Smooth muscle cell (in vitro differentiated cells): Measurements from ENCODE around the gene IQCN. TPM values are rescaled to one million over a fixed set of nuclear protein-coding genes. Genes with fewer than 3 reads are reported as not detected.

Experiments
- DNase-seq: peaks from one replicate; lab custom pipeline; 2025; ENCODE audit not compliant: unreplicated experiment; lab: John Stamatoyannopoulos, UW
- H2AFZ ChIP-seq: fragments of 200-600 bp; sonication (generic); 2 replicates; pipeline ENCODE4 v1.6.0; 2016; ENCODE audit warnings: antibody characterized with exemption, low read depth, mild to moderate bottlenecking
- H3F3A ChIP-seq: fragments of 200-600 bp; sonication (generic); 2 replicates; pipeline ENCODE4 v1.6.0; 2017; ENCODE audit warnings: antibody characterized with exemption, low read depth
- H3K27ac ChIP-seq: fragments of 200-600 bp; sonication (generic); 2 replicates; pipeline ENCODE4 v1.5.1; 2016; ENCODE audit warnings: low read depth, mild to moderate bottlenecking
- H3K27me3 ChIP-seq: fragments of 200-600 bp; sonication (generic); 2 replicates; pipeline ENCODE4 v1.6.1; 2016; ENCODE audit warnings: low read depth, mild to moderate bottlenecking
- H3K36me3 ChIP-seq: fragments of 200-600 bp; sonication (generic); 2 replicates; pipeline ENCODE4 v1.5.1; 2016; ENCODE audit warnings: low read depth
- H3K4me1 ChIP-seq: fragments of 200-600 bp; sonication (generic); 2 replicates; pipeline ENCODE4 v1.5.1; 2016; ENCODE audit warnings: low read depth
- H3K4me2 ChIP-seq: fragments of 200-600 bp; sonication (generic); 2 replicates; pipeline ENCODE4 v1.6.0; 2016; ENCODE audit warnings: mild to moderate bottlenecking
- H3K4me3 ChIP-seq: fragments of 200-600 bp; sonication (generic); 2 replicates; pipeline ENCODE4 v1.5.1; 2016; ENCODE audit warnings: mild to moderate bottlenecking
- H3K79me2 ChIP-seq: fragments of 200-600 bp; sonication (generic); 2 replicates; pipeline ENCODE4 v1.6.0; 2016; ENCODE audit warnings: low read depth, mild to moderate bottlenecking
- H3K9ac ChIP-seq: fragments of 200-600 bp; sonication (generic); 2 replicates; pipeline ENCODE4 v1.6.0; 2016; ENCODE audit warnings: low read depth
- H3K9me3 ChIP-seq: fragments of 200-600 bp; sonication (generic); replicated peaks from 2 replicates; pipeline ENCODE4 v1.5.1; 2016; ENCODE audit warnings: low read depth
- H4K20me1 ChIP-seq: fragments of 200-600 bp; sonication (generic); 2 replicates; pipeline ENCODE4 v1.6.0; 2016; ENCODE audit warnings: low read depth
- CTCF ChIP-seq: fragments of 200-600 bp; sonication (generic); IDR thresholded peaks from 2 replicates; pipeline ENCODE4 v1.5.1; 2017; ENCODE audit warnings: borderline replicate concordance, mild to moderate bottlenecking, antibody characterized with exemption; ENCODE audit not compliant: insufficient read depth, poor library complexity, severe bottlenecking
- WGBS: methylation state at CpG from one replicate; pipeline ENCODE4 v1.1.7; 2016; ENCODE audit warnings: low lambda C conversion rate; 5-methylcytosine and 5-hydroxymethylcytosine counted together
- polyA plus RNA-seq: library from polyadenylated mRNA; unstranded; fragments of >200 nt; fragmentation: Nextera tagmentation; extraction: Ambion mirVana; gene quantifications from 2 replicates; pipeline ENCODE4 v1.2.1, GENCODE V29; 2016
- total RNA-seq: library from RNA; depleted of rRNA; stranded (reverse); fragments of >200 nt; gene quantifications from 2 replicates; pipeline ENCODE4 v1.2.3, GENCODE V29; 2014

Gene IQCN
- total and polyA plus RNA-seq, 2 experiments from 2014 or later: 2.5 to 4.9 TPM

- no peaks in the 10 kb centered on the region for H4K20me1 ChIP-seq
- H2AFZ ChIP-seq: no peak overlapping the region
- no peaks in the 10 kb centered on the region for H3K9me3 ChIP-seq
- no peak for DNase-seq
- no peak for TF ChIP-seq CTCF
- peaks cover 44% of the 10 kb centered on the region for H3K79me2 ChIP-seq
- H3K4me1 ChIP-seq: peaks cover 15% of the 10 kb centered on the region
- no peak overlapping the region for H3K9ac ChIP-seq
- peaks cover 11% of the 10 kb centered on the region for H3F3A ChIP-seq
- H3K4me2 ChIP-seq: no peak overlapping the region
- WGBS: 84% methylated on average over 18 of the region's 18 CpGs
- H3K36me3 ChIP-seq: no peaks in the 10 kb centered on the region
- no peak overlapping the region for H3K27ac ChIP-seq
- H3K27me3 ChIP-seq: no peaks in the 10 kb centered on the region
- no peak overlapping the region for H3K4me3 ChIP-seq
These were observed 43.9 kb upstream of the IQCN start for GRCh38 chr19:18317961-18318800.

GRCh38 chr19:18313398-18313797, 39.1 kb upstream of the IQCN start:
- no peak overlapping the region for H2AFZ ChIP-seq

GRCh38 chr19:18312092-18312534, 37.9 kb upstream of the IQCN start:
- no peak overlapping the region for H3K27ac ChIP-seq
- no peak for DNase-seq
- H3K36me3 ChIP-seq: no peaks in the 10 kb centered on the region
- no peaks in the 10 kb centered on the region for H3F3A ChIP-seq
- H2AFZ ChIP-seq: no peak overlapping the region
- H3K79me2 ChIP-seq: peaks cover 6% of the 10 kb centered on the region
- no peak for TF ChIP-seq CTCF
- no peak overlapping the region for H3K4me3 ChIP-seq
- H4K20me1 ChIP-seq: no peaks in the 10 kb centered on the region
- H3K4me2 ChIP-seq: no peak overlapping the region
- 95% methylated on average over 11 of the region's 11 CpGs for WGBS
- no peaks in the 10 kb centered on the region for H3K27me3 ChIP-seq
- H3K9me3 ChIP-seq: no peaks in the 10 kb centered on the region
- no peaks in the 10 kb centered on the region for H3K4me1 ChIP-seq
- H3K9ac ChIP-seq: no peak overlapping the region

More at GRCh38 chr19:18313398-18313797, 39.1 kb upstream of the IQCN start:
- 99% methylated on average over 3 of the region's 3 CpGs for WGBS
- TF ChIP-seq CTCF: no peak
- no peaks in the 10 kb centered on the region for H3K9me3 ChIP-seq
- H3K9ac ChIP-seq: no peak overlapping the region
- H3K79me2 ChIP-seq: peaks cover 18% of the 10 kb centered on the region
- no peaks in the 10 kb centered on the region for H3F3A ChIP-seq
- no peak overlapping the region for H3K27ac ChIP-seq
- no peaks in the 10 kb centered on the region for H3K4me1 ChIP-seq
- H3K36me3 ChIP-seq: no peaks in the 10 kb centered on the region
- H4K20me1 ChIP-seq: no peaks in the 10 kb centered on the region
- H3K4me3 ChIP-seq: no peak overlapping the region
- H3K27me3 ChIP-seq: no peaks in the 10 kb centered on the region
- no peak overlapping the region for H3K4me2 ChIP-seq
- no peak for DNase-seq

GRCh38 chr19:18311502-18312091, 37.3 kb upstream of the IQCN start:
- Histone ChIP-seq H3K9ac (no peak overlapping the region), H4K20me1 (no peaks in the 10 kb centered on the region), H3K4me3 (no peak overlapping the region), H3K27ac (no peak overlapping the region), H2AFZ (no peak overlapping the region), H3K27me3 (no peaks in the 10 kb centered on the region), H3F3A (no peaks in the 10 kb centered on the region), H3K4me1 (no peaks in the 10 kb centered on the region), H3K36me3 (no peaks in the 10 kb centered on the region), H3K79me2 (peaks cover 5% of the 10 kb centered on the region), H3K9me3 (no peaks in the 10 kb centered on the region), H3K4me2 (no peak overlapping the region)
- WGBS: 93% methylated on average over 22 of the region's 22 CpGs
- no peak for TF ChIP-seq CTCF
- no peak for DNase-seq
